WTC11 (cell line): ENCODE results near the gene LGR4. TPM values are rescaled to one million over a fixed set of nuclear protein-coding genes. Genes with fewer than 3 reads are reported as not detected.

Experiments
- ATAC-seq: fragments of 200-7000 bp; cut with Tn5 transposase; 2 replicates; pipeline ENCODE4 v1.10.0; 2021; ENCODE audit warnings: mild to moderate bottlenecking, moderate library complexity
- CTCF ChIA-PET: fragments of 300-600 bp; sonication (Branson Sonifier 250); formaldehyde crosslinking; loops from one replicate; lab custom pipeline; 2021; ENCODE audit warnings: antibody characterized with exemption; lab: Charles Lee
- POLR2A ChIA-PET: fragments of 350-600 bp; sonication (Branson Sonifier 250); formaldehyde crosslinking; loops from one replicate; lab custom pipeline; 2021; ENCODE audit warnings: antibody characterized with exemption; lab: Charles Lee
- DNase-seq: peaks from one replicate; pipeline ENCODE4 v3.0.0; 2021; ENCODE audit warnings: low spot score
- H3K27ac Mint-ChIP-seq: 2 replicates; pipeline ENCODE4 v1.8.0; 2021; ENCODE audit warnings: mixed read lengths
- H3K27me3 Mint-ChIP-seq: 2 replicates; pipeline ENCODE4 v1.8.0; 2021; ENCODE audit warnings: low read depth, mild to moderate bottlenecking, moderate library complexity, mixed read lengths
- H3K36me3 Mint-ChIP-seq: 2 replicates; pipeline ENCODE4 v1.8.0; 2021; ENCODE audit warnings: mixed read lengths
- H3K4me1 Mint-ChIP-seq: 2 replicates; pipeline ENCODE4 v1.8.0; 2022; ENCODE audit warnings: mixed read lengths
- H3K4me3 Mint-ChIP-seq: 2 replicates; pipeline ENCODE4 v1.8.0; 2021; ENCODE audit warnings: mild to moderate bottlenecking, moderate library complexity, mixed read lengths
- H3K9me3 Mint-ChIP-seq: 2 replicates; pipeline ENCODE4 v1.8.0; 2021; ENCODE audit warnings: mixed read lengths
- AFF4 ChIP-seq: sonication (generic); formaldehyde crosslinking; IDR thresholded peaks from 2 replicates; pipeline ENCODE4 v1.8.1; 2023; ENCODE audit warnings: mild to moderate bottlenecking, missing genetic modification reagents, borderline replicate concordance
- ARID4B ChIP-seq: sonication (generic); formaldehyde crosslinking; IDR thresholded peaks from 2 replicates; pipeline ENCODE4 v1.8.0; 2023; ENCODE audit warnings: missing genetic modification reagents, mild to moderate bottlenecking, borderline replicate concordance
- CDX4 ChIP-seq: fragments of 250-450 bp; sonication (Bioruptor Pico); IDR thresholded peaks from 2 replicates; pipeline ENCODE4 v1.9.0; 2021; ENCODE audit warnings: moderate library complexity, mild to moderate bottlenecking, inconsistent platforms, borderline replicate concordance
- CREM ChIP-seq: sonication (generic); formaldehyde crosslinking; IDR thresholded peaks from 2 replicates; pipeline ENCODE4 v1.8.1; 2022; ENCODE audit warnings: mild to moderate bottlenecking, missing genetic modification reagents, moderate library complexity
- E2F4 ChIP-seq: sonication (generic); formaldehyde crosslinking; IDR thresholded peaks from 2 replicates; pipeline ENCODE4 v1.8.1; 2022; ENCODE audit warnings: low read depth, mild to moderate bottlenecking, moderate library complexity, missing genetic modification reagents, borderline replicate concordance
- E2F5 ChIP-seq: sonication (generic); formaldehyde crosslinking; IDR thresholded peaks from 2 replicates; pipeline ENCODE4 v1.8.1; 2022; ENCODE audit warnings: mild to moderate bottlenecking, moderate library complexity, missing genetic modification reagents
- EMX1 ChIP-seq: fragments of 250-450 bp; sonication (Bioruptor Pico); IDR thresholded peaks from 2 replicates; pipeline ENCODE4 v1.8.0; 2021; ENCODE audit warnings: mild to moderate bottlenecking
- FOXJ3 ChIP-seq: sonication (generic); formaldehyde crosslinking; IDR thresholded peaks from 2 replicates; pipeline ENCODE4 v1.9.0; 2021; ENCODE audit warnings: missing genetic modification reagents, mild to moderate bottlenecking, borderline replicate concordance
- FOXK1 ChIP-seq: sonication (generic); formaldehyde crosslinking; IDR thresholded peaks from 2 replicates; pipeline ENCODE4 v1.8.0; 2022; ENCODE audit warnings: mild to moderate bottlenecking, moderate library complexity, missing genetic modification reagents
- GTF2I ChIP-seq: fragments of 250-450 bp; sonication (Bioruptor Pico); conservative IDR thresholded peaks from 2 replicates; pipeline ENCODE4 v1.4.0; 2021; ENCODE audit warnings: mild to moderate bottlenecking
- IRF2 ChIP-seq: sonication (generic); formaldehyde crosslinking; IDR thresholded peaks from 2 replicates; pipeline ENCODE4 v1.8.0; 2022; ENCODE audit warnings: low read depth, missing genetic modification reagents, borderline replicate concordance
- JUN ChIP-seq: sonication (generic); formaldehyde crosslinking; IDR thresholded peaks from 2 replicates; pipeline ENCODE4 v1.8.0; 2023; ENCODE audit warnings: mild to moderate bottlenecking, missing genetic modification reagents
- SMAD3 ChIP-seq: sonication (generic); formaldehyde crosslinking; IDR thresholded peaks from 2 replicates; pipeline ENCODE4 v1.8.0; 2022; ENCODE audit warnings: missing genetic modification reagents, mild to moderate bottlenecking, borderline replicate concordance
- TCF7 ChIP-seq: sonication (generic); formaldehyde crosslinking; IDR thresholded peaks from 2 replicates; pipeline ENCODE4 v1.8.0; 2022; ENCODE audit warnings: mild to moderate bottlenecking, low read depth, missing genetic modification reagents, moderate library complexity
- USF1 ChIP-seq: sonication (generic); formaldehyde crosslinking; IDR thresholded peaks from 2 replicates; pipeline ENCODE4 v1.8.0; 2022; ENCODE audit warnings: mild to moderate bottlenecking, missing genetic modification reagents
- ZNF232 ChIP-seq: sonication (generic); formaldehyde crosslinking; IDR thresholded peaks from 2 replicates; pipeline ENCODE4 v1.8.0; 2022; ENCODE audit warnings: mild to moderate bottlenecking, missing genetic modification reagents
- ZNF512 ChIP-seq: sonication (generic); formaldehyde crosslinking; IDR thresholded peaks from 2 replicates; pipeline ENCODE4 v1.8.1; 2022; ENCODE audit warnings: missing genetic modification reagents, borderline replicate concordance
- total RNA-seq: library from RNA; stranded (reverse); gene quantifications from 3 replicates; pipeline ENCODE4 v1.2.3, GENCODE V29; 2021

The LGR4 gene
- total RNA-seq, 1 experiment from 2014 or later, result 53.8 TPM

- TF ChIP-seq ARID4B (CRISPR knock-in tag), result no peak
- TF ChIP-seq JUN (CRISPR knock-in tag), result no peak
- TF ChIP-seq IRF2 (CRISPR knock-in tag), result no peak
Observed at GRCh38 chr11:27495710-27496300, 23.2 kb upstream of the LGR4 start (continued).

GRCh38 chr11:27489092-27489491 is 16.5 kb upstream of the LGR4 start:
- Mint-ChIP-seq H3K4me1 (no peaks in the 10 kb centered on the region), H3K36me3 (peaks cover 40% of the 10 kb centered on the region), H3K4me3 (no peak overlapping the region), H3K27me3 (no peaks in the 10 kb centered on the region), H3K27ac (no peak overlapping the region), H3K9me3 (peaks cover 18% of the 10 kb centered on the region)
- POLR2A ChIA-PET, result no interaction called here
- ATAC-seq (no peak), DNase-seq (no peak)
- CTCF ChIA-PET, result no interaction called here
- TF ChIP-seq CDX4, result no peak
- no peak for TF ChIP-seq E2F4 (CRISPR knock-in tag)
- no peak for TF ChIP-seq ZNF512 (CRISPR knock-in tag)
- TF ChIP-seq E2F5 (CRISPR knock-in tag), result no peak
- TF ChIP-seq CREM (CRISPR knock-in tag), result no peak
- no peak for TF ChIP-seq TCF7 (CRISPR knock-in tag)
- TF ChIP-seq AFF4 (CRISPR knock-in tag), result no peak
- TF ChIP-seq USF1, result no peak
- no peak for TF ChIP-seq FOXK1 (CRISPR knock-in tag)
- no peak for TF ChIP-seq FOXJ3 (CRISPR knock-in tag)
- no peak for TF ChIP-seq SMAD3
- no peak for TF ChIP-seq ARID4B (CRISPR knock-in tag)
- TF ChIP-seq EMX1 (CRISPR knock-in tag), result no peak
- TF ChIP-seq ZNF232 (CRISPR knock-in tag), result no peak
- TF ChIP-seq GTF2I (CRISPR knock-in tag), result no peak
